Stomach (tissue), 4 donors: ENCODE data around the gene TNFRSF11A.

Experiments
- CTCF ChIP-seq, 7 experiments: fragments of 450-650 bp in 4 of 7; fragments of 200-600 bp in 3 of 7; sonication (generic) in 3 of 7; IDR thresholded peaks; one replicate each; pipeline ENCODE4 v1.5.1; 2016 to 2019; ENCODE audit warnings: antibody characterized with exemption in 7 of 7, control low read depth in 2 of 7, mild to moderate bottlenecking in 1 of 7
- POLR2AphosphoS5 ChIP-seq, 3 donors: sonication (generic); formaldehyde crosslinking; IDR thresholded peaks; one replicate each; pipeline ENCODE4 v1.6.1; 2016; ENCODE audit warnings: antibody characterized with exemption in 3 of 3

GRCh38 chr18:62398291-62398690, 73.2 kb downstream of the TNFRSF11A start:
- TF ChIP-seq CTCF (IDR thresholded peaks at IDR 0.05) = no peak
- no peak for TF ChIP-seq POLR2AphosphoS5 (IDR thresholded peaks at IDR 0.05)
